ENCODE results near the gene PARP2. TPM values are rescaled to one million over a fixed set of nuclear protein-coding genes. Genes with fewer than 3 reads are reported as not detected.

The PARP2 gene
- total RNA-seq, 1 donor from 2014 or later = 36.3 TPM

GRCh38 chr14:20380681-20381080, 37.2 kb downstream of the PARP2 start:
- no peak overlapping the region for H3K4me3 Mint-ChIP-seq
- no peak for TF ChIP-seq CTCF (conservative IDR thresholded peaks at IDR 0.05)
- H3K27me3 Mint-ChIP-seq = no peaks in the 10 kb centered on the region
- no peak overlapping the region for H3K27ac Mint-ChIP-seq
- H3K9me3 Mint-ChIP-seq = no peaks in the 10 kb centered on the region
- H3K36me3 Mint-ChIP-seq = peaks cover 15% of the 10 kb centered on the region
- no peak for DNase-seq (ENCODE audit: extremely low spot score, unreplicated experiment)
- H3K4me1 Mint-ChIP-seq (ENCODE audit: unreplicated experiment) = no peaks in the 10 kb centered on the region

- no peak for TF ChIP-seq CTCF (conservative IDR thresholded peaks at IDR 0.05)
- no peak overlapping the region for H3K4me3 Mint-ChIP-seq
- peaks cover 15% of the 10 kb centered on the region for H3K36me3 Mint-ChIP-seq
- no peaks in the 10 kb centered on the region for H3K9me3 Mint-ChIP-seq
- H3K27me3 Mint-ChIP-seq = no peaks in the 10 kb centered on the region
- H3K27ac Mint-ChIP-seq = no peak overlapping the region
- no peak for DNase-seq (ENCODE audit: extremely low spot score, unreplicated experiment)
- H3K4me1 Mint-ChIP-seq (ENCODE audit: unreplicated experiment) = no peaks in the 10 kb centered on the region
Measured at GRCh38 chr14:20381341-20381740, 37.9 kb downstream of the PARP2 start.

- no peak for TF ChIP-seq CTCF (conservative IDR thresholded peaks at IDR 0.05)
- DNase-seq (ENCODE audit: extremely low spot score, unreplicated experiment) = no peak
- no peak overlapping the region for H3K4me3 Mint-ChIP-seq
- peaks cover 15% of the 10 kb centered on the region for H3K36me3 Mint-ChIP-seq
- no peaks in the 10 kb centered on the region for H3K9me3 Mint-ChIP-seq
- no peak overlapping the region for H3K27ac Mint-ChIP-seq
- no peaks in the 10 kb centered on the region for H3K4me1 Mint-ChIP-seq (ENCODE audit: unreplicated experiment)
- no peaks in the 10 kb centered on the region for H3K27me3 Mint-ChIP-seq
Measured at GRCh38 chr14:20382526-20382925, 39.1 kb downstream of the PARP2 start.

DNA sequence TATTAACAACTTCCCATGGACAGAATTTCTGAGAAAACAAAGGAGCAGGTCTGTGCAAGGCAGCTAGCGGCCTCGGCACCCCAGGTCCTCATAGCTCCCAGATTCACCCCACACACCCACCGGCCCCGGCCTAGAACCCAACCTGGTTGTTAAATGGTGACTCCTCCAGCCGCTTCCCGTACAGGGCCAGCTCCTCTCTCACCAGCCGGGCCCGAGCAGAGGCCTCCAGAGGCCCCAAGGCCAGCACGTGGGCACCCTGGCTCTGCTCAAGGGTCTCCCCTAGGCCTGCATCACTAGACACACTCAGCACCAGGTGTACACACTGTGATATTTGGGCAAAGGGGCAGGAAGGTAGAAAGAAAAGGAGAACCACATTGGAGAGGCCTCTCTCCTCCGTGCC, 39.6 kb downstream of the PARP2 start:
- Mint-ChIP-seq H3K27me3 (no peaks in the 10 kb centered on the region), H3K27ac (no peak overlapping the region), H3K9me3 (no peaks in the 10 kb centered on the region), H3K4me1 (ENCODE audit: unreplicated experiment) (no peaks in the 10 kb centered on the region), H3K36me3 (peaks cover 17% of the 10 kb centered on the region), H3K4me3 (no peak overlapping the region)
- no peak for DNase-seq (ENCODE audit: extremely low spot score, unreplicated experiment)
- TF ChIP-seq CTCF (conservative IDR thresholded peaks at IDR 0.05) = no peak

GRCh38 chr14:20383636-20384035, 40.2 kb downstream of the PARP2 start:
- peaks cover 20% of the 10 kb centered on the region for H3K36me3 Mint-ChIP-seq
- no peak for DNase-seq (ENCODE audit: extremely low spot score, unreplicated experiment)

More at GRCh38 chr14:20383636-20384035, 40.2 kb downstream of the PARP2 start:
- Mint-ChIP-seq H3K9me3 (no peaks in the 10 kb centered on the region), H3K27me3 (no peaks in the 10 kb centered on the region), H3K4me1 (ENCODE audit: unreplicated experiment) (no peaks in the 10 kb centered on the region), H3K4me3 (no peak overlapping the region), H3K27ac (no peak overlapping the region)
- TF ChIP-seq CTCF (conservative IDR thresholded peaks at IDR 0.05) = no peak
